DND-41 (cell line): Measurements from ENCODE around the gene SLC16A1.
"Not testable (repeated sequence)": the region's sequence is repeated elsewhere in the genome, so short reads cannot be mapped to it uniquely, and the experiment has no call there.

Experiments used
- ATAC-seq: fragments of 200-7000 bp; cut with Tn5 transposase; 3 replicates; pipeline ENCODE4 v1.9.1; 2021; ENCODE audit warnings: low read depth; ENCODE audit not compliant: insufficient read depth
- DNase-seq: peaks from one replicate; pipeline ENCODE4 v3.0.0-alpha.2; 2020
- H2AFZ ChIP-seq: 2 replicates; pipeline ENCODE4 v1.6.0; 2012; ENCODE audit warnings: low read depth, low read length
- H3K27ac ChIP-seq: 2 replicates; pipeline ENCODE4 v1.5.1; 2012; ENCODE audit warnings: low read length, inconsistent platforms
- H3K27me3 ChIP-seq: fragments of 200-600 bp; sonication (generic); 2 replicates; pipeline ENCODE4 v1.6.0; 2012; ENCODE audit warnings: low read length, mild to moderate bottlenecking, inconsistent platforms; ENCODE audit not compliant: insufficient read depth, poor library complexity
- H3K36me3 ChIP-seq: 2 replicates; pipeline ENCODE4 v1.5.1; 2012; ENCODE audit warnings: low read length, inconsistent platforms; ENCODE audit not compliant: insufficient read depth
- H3K4me1 ChIP-seq: 2 replicates; pipeline ENCODE4 v1.5.1; 2012; ENCODE audit warnings: mild to moderate bottlenecking, low read length; ENCODE audit not compliant: insufficient read depth
- H3K4me2 ChIP-seq: 2 replicates; pipeline ENCODE4 v1.6.0; 2012; ENCODE audit warnings: mild to moderate bottlenecking, moderate library complexity, low read length, inconsistent platforms; ENCODE audit not compliant: insufficient read depth
- H3K4me3 ChIP-seq, 2 experiments: fragments of 200-600 bp in 1 of 2; shearing (Covaris generic) in 1 of 2; 2 replicates each; pipeline ENCODE4 v1.5.1; 2012 to 2016; ENCODE audit warnings: inconsistent platforms in 2 of 2, low read length in 2 of 2, mild to moderate bottlenecking in 2 of 2, low read depth in 1 of 2, moderate library complexity in 1 of 2
- H3K79me2 ChIP-seq: 2 replicates; pipeline ENCODE4 v1.6.0; 2012; ENCODE audit warnings: low read length, inconsistent platforms; ENCODE audit not compliant: insufficient read depth
- H3K9ac ChIP-seq: 2 replicates; pipeline ENCODE4 v1.6.0; 2012; ENCODE audit warnings: low read depth, mild to moderate bottlenecking, inconsistent platforms, low read length, moderate library complexity
- H3K9me3 ChIP-seq: 2 replicates; pipeline ENCODE4 v1.5.1; 2012; ENCODE audit warnings: low read length, moderate library complexity, mild to moderate bottlenecking, inconsistent platforms; ENCODE audit not compliant: insufficient read depth, severe bottlenecking
- H4K20me1 ChIP-seq: 2 replicates; pipeline ENCODE4 v1.6.0; 2012; ENCODE audit warnings: low read length; ENCODE audit not compliant: insufficient read depth
- CTCF ChIP-seq: IDR thresholded peaks from 2 replicates; pipeline ENCODE4 v1.5.1; 2012; ENCODE audit warnings: borderline replicate concordance, low read length, moderate library complexity, mild to moderate bottlenecking; ENCODE audit not compliant: poor library complexity, severe bottlenecking; ENCODE audit errors: extremely low read depth
- EZH2 ChIP-seq: IDR thresholded peaks from 3 replicates; pipeline ENCODE4 v1.6.1; 2012; ENCODE audit warnings: borderline replicate concordance, low read depth, mild to moderate bottlenecking, moderate library complexity, low read length, inconsistent platforms; ENCODE audit not compliant: severe bottlenecking

SLC16A1 gene

GRCh38 chr1:112982853-112983536 lies 27.0 kb upstream of the SLC16A1 start:
- TF ChIP-seq EZH2 (no peak), CTCF (no peak)
- Histone ChIP-seq H3K79me2 (no peaks in the 10 kb centered on the region), H3K9ac (no peak overlapping the region), H4K20me1 (no peaks in the 10 kb centered on the region), H3K36me3 (no peaks in the 10 kb centered on the region), H3K27me3 (no peaks in the 10 kb centered on the region), H3K27ac (no peak overlapping the region), H2AFZ (no peak overlapping the region), H3K4me3 (no peak overlapping the region), H3K4me2 (no peak overlapping the region), H3K4me1 (no peaks in the 10 kb centered on the region), H3K9me3 (no peaks in the 10 kb centered on the region)
- DNase-seq (no peak), ATAC-seq (no peak)

GRCh38 chr1:112982328-112982727 lies 26.3 kb upstream of the SLC16A1 start:
- H3K36me3 ChIP-seq: no peaks in the 10 kb centered on the region
- ATAC-seq: no peak
- no peak overlapping the region for H3K4me2 ChIP-seq
- H3K27ac ChIP-seq: no peak overlapping the region
- TF ChIP-seq EZH2 (no peak), CTCF (no peak)
- no peak overlapping the region for H3K9ac ChIP-seq
- no peaks in the 10 kb centered on the region for H3K4me1 ChIP-seq
- no peak for DNase-seq
- no peak overlapping the region for H3K4me3 ChIP-seq
- no peaks in the 10 kb centered on the region for H4K20me1 ChIP-seq
- no peaks in the 10 kb centered on the region for H3K9me3 ChIP-seq
- no peaks in the 10 kb centered on the region for H3K79me2 ChIP-seq
- no peaks in the 10 kb centered on the region for H3K27me3 ChIP-seq
- no peak overlapping the region for H2AFZ ChIP-seq

GRCh38 chr1:112981834-112982233 lies 25.8 kb upstream of the SLC16A1 start:
- H3K9me3 ChIP-seq, H4K20me1 ChIP-seq, H3K79me2 ChIP-seq, H3K9ac ChIP-seq, H3K4me2 ChIP-seq, H2AFZ ChIP-seq, H3K27ac ChIP-seq, H3K36me3 ChIP-seq, H3K27me3 ChIP-seq, DNase-seq, H3K4me1 ChIP-seq, H3K4me3 ChIP-seq, ATAC-seq: not testable (repeated sequence)

DNA sequence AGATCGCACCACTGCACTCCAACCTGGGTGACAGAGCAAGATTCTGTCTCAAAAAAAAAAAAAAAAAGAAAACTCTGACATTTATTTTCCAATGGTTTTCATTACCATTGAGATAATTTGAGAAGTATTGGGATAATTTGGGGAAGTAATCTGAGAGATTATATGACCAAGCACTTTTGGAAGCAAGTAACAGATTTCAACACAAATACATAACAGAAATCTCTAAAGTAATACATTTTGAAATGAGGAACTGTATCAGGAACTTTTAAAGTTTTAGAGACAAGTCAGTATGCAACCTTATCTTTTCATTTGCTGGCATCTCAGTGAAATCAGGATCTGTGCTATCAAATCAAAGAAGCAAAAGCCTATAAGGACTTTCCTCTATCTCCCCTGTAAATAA lies 25.4 kb upstream of the SLC16A1 start:
- H3K9ac ChIP-seq: no peak overlapping the region
- TF ChIP-seq EZH2 (no peak), CTCF (no peak)
- no peaks in the 10 kb centered on the region for H4K20me1 ChIP-seq
- H2AFZ ChIP-seq: no peak overlapping the region
- ATAC-seq: no peak
- no peak overlapping the region for H3K4me2 ChIP-seq
- no peaks in the 10 kb centered on the region for H3K36me3 ChIP-seq
- H3K4me1 ChIP-seq: no peaks in the 10 kb centered on the region
- H3K4me3 ChIP-seq: no peak overlapping the region
- H3K79me2 ChIP-seq: no peaks in the 10 kb centered on the region
- H3K27ac ChIP-seq: no peak overlapping the region
- no peak for DNase-seq
- no peaks in the 10 kb centered on the region for H3K27me3 ChIP-seq
- no peaks in the 10 kb centered on the region for H3K9me3 ChIP-seq
